Jurkat, Clone E6-1 (cell line): ENCODE results near the gene MANBA.
"Not testable (repeated sequence)": the region's sequence is repeated elsewhere in the genome, so short reads cannot be mapped to it uniquely, and the experiment has no call there.

Source experiments
- DNase-seq: peaks from one replicate; pipeline ENCODE4 v3.0.0-alpha.2; 2011; ENCODE audit warnings: low read depth, low spot score
- H3K4me3 ChIP-seq: 2 replicates; pipeline ENCODE4 v1.5.1; 2011; ENCODE audit warnings: mild to moderate bottlenecking, low read length, control low read depth, moderate library complexity

MANBA gene

GRCh38 chr4:102729486-102729885 lies 31.3 kb downstream of the MANBA start:
- not testable (repeated sequence) for H3K4me3 ChIP-seq, DNase-seq

- not testable (repeated sequence) for H3K4me3 ChIP-seq, DNase-seq
These were observed 33.8 kb downstream of the MANBA start for GRCh38 chr4:102726919-102727318.

- no peak overlapping the region for H3K4me3 ChIP-seq
- DNase-seq: no peak
These were observed 34.7 kb downstream of the MANBA start for GRCh38 chr4:102726068-102726467.

- no peak overlapping the region for H3K4me3 ChIP-seq
- DNase-seq: no peak
These were observed 35.5 kb downstream of the MANBA start for GRCh38 chr4:102725229-102725628.

GRCh38 chr4:102723511-102723910 lies 37.3 kb downstream of the MANBA start:
- no peak overlapping the region for H3K4me3 ChIP-seq
- DNase-seq: no peak

GRCh38 chr4:102722740-102723139 lies 38.0 kb downstream of the MANBA start:
- no peak overlapping the region for H3K4me3 ChIP-seq
- no peak for DNase-seq

- not testable (repeated sequence) for H3K4me3 ChIP-seq
- DNase-seq: peak; percentile 9
These were observed 41.8 kb downstream of the MANBA start for GRCh38 chr4:102718833-102719575.

- H3K4me3 ChIP-seq: no peak overlapping the region
- no peak for DNase-seq
These were observed 43.2 kb downstream of the MANBA start for GRCh38 chr4:102717448-102718092.

GRCh38 chr4:102715057-102715456 lies 45.7 kb downstream of the MANBA start:
- DNase-seq: no peak
- no peak overlapping the region for H3K4me3 ChIP-seq

- not testable (repeated sequence) for H3K4me3 ChIP-seq, DNase-seq
These were observed 47.0 kb downstream of the MANBA start for GRCh38 chr4:102713774-102714173.

GRCh38 chr4:102713096-102713495 lies 47.7 kb downstream of the MANBA start:
- H3K4me3 ChIP-seq: no peak overlapping the region
- DNase-seq: no peak

- no peak overlapping the region for H3K4me3 ChIP-seq
These were observed 49.8 kb downstream of the MANBA start for GRCh38 chr4:102710986-102711385.

GRCh38 chr4:102709060-102709459 lies 51.7 kb downstream of the MANBA start:
- not testable (repeated sequence) for DNase-seq, H3K4me3 ChIP-seq

More at GRCh38 chr4:102710986-102711385, 49.8 kb downstream of the MANBA start:
- DNase-seq: no peak

GRCh38 chr4:102707150-102707549 lies 53.6 kb downstream of the MANBA start:
- DNase-seq: no peak
- H3K4me3 ChIP-seq: no peak overlapping the region

GRCh38 chr4:102705391-102705935 lies 55.3 kb downstream of the MANBA start:
- no peak for DNase-seq

GRCh38 chr4:102696758-102697157 lies 64.0 kb downstream of the MANBA start:
- no peak for DNase-seq
- no peak overlapping the region for H3K4me3 ChIP-seq

More at GRCh38 chr4:102705391-102705935, 55.3 kb downstream of the MANBA start:
- no peak overlapping the region for H3K4me3 ChIP-seq

GRCh38 chr4:102694791-102695190 lies 66.0 kb downstream of the MANBA start:
- no peak for DNase-seq
- no peak overlapping the region for H3K4me3 ChIP-seq

- no peak overlapping the region for H3K4me3 ChIP-seq
- no peak for DNase-seq
These were observed 66.9 kb downstream of the MANBA start for GRCh38 chr4:102693861-102694260.

GRCh38 chr4:102693262-102693850 lies 67.4 kb downstream of the MANBA start:
- DNase-seq: no peak
- H3K4me3 ChIP-seq: no peak overlapping the region

GRCh38 chr4:102692474-102692873 lies 68.3 kb downstream of the MANBA start:
- DNase-seq: no peak
- no peak overlapping the region for H3K4me3 ChIP-seq
